ENCODE data around the gene SEMA3C.
A peak's percentile ranks its signal among the peaks of the same experiment; 100 is the strongest.

The SEMA3C gene

GRCh38 chr7:80821771-80822319, 97.0 kb downstream of the SEMA3C start:
- no peak for DNase-seq

GRCh38 chr7:80819503-80819902, 99.3 kb downstream of the SEMA3C start:
- no peak for DNase-seq

GRCh38 chr7:80818181-80818580, 100.7 kb downstream of the SEMA3C start:
- DNase-seq: no peak

DNA sequence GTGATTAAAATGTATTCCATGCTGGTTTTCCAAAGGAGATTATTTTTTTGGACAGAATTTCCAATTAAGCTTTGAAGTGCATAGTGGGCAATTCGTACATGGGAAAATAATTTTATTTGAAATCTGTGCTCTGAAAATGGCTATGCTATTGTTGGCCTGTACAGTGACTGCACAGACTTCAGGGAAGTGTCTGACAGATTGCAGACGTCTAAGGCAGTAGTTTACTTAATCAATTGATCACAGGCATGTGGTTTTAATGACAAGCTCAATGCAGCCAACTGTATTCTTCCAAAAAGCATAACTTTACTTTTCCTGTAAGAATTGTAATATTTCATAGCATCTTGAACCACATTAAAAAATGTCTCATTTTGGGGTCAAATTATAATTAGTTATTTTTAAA, 102.0 kb downstream of the SEMA3C start:
- DNase-seq: no peak

DNA sequence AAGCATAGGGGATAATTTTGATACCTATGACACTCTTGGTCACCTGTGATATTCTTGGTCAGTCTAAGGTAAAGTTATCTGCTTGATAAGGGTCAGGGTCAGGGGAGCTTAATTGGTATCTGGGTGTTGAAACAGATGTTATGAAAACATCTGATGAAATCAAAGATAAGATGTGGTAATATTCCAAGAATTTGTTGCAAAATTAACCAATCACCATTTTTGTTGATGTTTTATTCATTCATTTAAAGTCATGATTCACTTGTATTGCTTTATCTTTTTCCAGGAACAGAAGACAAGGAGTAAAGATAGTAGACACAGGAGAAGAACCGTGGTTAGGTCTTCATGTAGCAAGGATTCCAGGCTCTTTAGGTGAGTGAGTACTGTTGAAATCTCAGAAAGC, 103.1 kb downstream of the SEMA3C start:
- DNase-seq: no peak

DNA sequence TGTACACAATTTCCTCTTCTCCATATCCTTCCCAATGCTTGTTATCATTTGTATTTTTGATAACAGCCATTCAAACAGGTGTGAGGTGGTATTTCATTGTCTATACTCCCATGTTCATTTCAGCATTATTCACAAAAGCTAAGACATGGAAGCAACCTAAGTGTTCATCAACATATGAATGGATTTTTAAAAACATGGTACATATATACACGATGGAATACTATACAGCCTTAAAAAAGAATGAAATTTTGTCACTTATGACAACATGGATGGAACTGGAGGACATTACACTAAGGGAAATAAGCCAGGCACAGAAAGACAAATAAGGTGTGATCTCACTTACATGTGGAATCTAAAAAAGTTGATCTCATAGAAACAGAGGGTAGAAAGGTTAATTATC, 109.3 kb downstream of the SEMA3C start:
- no peak for DNase-seq

GRCh38 chr7:80807166-80807900, 111.5 kb downstream of the SEMA3C start:
- DNase-seq: no peak

DNA sequence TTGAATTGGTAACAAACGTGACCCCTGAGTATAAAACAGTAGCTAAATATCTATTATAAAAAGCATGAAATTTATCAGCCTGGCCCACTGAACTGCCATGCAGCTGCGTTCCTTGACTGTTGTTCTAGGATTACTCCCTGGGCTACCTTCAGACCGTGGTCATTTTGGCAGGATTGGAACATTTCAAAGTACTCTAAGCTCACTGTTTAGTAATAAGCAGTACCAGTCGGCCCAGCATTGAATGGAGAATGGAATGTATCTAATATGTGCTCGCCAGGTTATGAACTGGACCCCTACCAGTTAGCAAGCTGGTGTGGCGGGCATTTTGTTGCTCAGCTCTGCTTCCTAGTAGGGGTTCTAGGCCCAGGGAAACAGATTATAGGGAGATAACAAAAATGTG, 112.2 kb downstream of the SEMA3C start:
- no peak for DNase-seq

- DNase-seq: no peak
Measured at GRCh38 chr7:80804589-80804988, 114.3 kb downstream of the SEMA3C start.

- no peak for DNase-seq
Measured at GRCh38 chr7:80802527-80802926, 116.3 kb downstream of the SEMA3C start.

DNA sequence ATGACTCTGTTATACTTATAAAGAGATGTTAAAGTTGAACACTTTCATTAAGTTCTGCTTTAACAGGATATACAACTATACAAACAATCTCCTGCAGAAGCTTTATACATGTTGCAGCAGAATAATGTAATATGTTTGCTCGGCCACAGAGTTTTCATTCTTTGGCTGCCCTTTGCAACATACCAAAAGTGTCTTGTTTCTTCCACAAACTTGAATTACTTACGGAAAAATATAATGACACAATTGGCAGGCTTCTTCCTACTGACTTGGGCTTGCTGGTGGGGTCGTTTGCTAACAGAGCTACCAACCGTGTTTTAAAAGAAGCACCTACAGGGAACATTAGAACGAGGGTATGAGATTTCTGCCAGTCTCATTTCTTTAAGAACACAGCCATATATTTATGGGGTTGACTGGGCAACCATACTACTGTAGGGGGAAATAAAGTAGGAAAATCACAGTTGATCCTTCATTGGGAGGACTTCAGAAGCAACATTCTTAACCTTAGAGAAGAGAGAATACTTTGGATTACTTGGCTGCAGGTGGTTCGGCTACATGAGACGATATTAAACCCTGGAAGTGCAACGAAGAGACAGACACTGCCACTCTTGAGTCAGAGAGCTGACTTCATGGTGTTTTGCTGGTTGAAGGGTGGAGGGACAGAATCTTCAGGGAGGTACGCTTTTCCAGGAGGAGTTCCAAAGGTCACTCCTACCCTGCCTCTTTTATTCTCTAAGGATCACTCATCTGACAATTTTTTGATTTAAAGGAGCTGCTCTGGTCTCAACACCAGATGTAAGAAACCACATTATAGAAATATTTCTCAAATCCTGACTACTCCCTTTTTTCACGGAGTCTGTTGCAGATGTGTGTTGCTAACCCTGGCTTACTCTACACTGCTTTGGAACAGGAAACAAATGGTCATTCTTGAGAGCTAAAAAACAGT, 123.9 kb downstream of the SEMA3C start:
- no peak for DNase-seq

GRCh38 chr7:80791509-80791929, 127.3 kb downstream of the SEMA3C start:
- no peak for DNase-seq

- DNase-seq: no peak
Measured at GRCh38 chr7:80790877-80791276, 128.0 kb downstream of the SEMA3C start.

DNA sequence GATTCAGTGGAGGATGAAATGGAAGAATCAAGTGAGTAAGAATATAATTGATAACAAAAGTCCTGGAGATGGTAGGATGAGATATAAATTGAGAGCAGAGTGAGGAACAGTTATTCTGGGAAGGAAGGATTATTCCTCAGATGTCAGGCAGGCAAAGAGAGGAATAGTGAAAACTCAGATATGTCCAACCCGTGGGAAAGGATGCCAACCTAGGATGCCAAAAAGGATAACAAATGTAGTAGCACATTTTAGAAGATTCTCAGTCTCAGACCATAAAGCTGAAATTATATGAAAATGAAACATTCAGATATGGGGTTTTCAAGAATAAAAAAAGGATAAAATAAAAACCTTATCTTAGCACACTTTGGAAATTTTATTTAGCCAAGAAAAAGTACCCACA, 131.1 kb downstream of the SEMA3C start:
- no peak for DNase-seq

- no peak for DNase-seq
Measured at GRCh38 chr7:80785961-80786536, 132.8 kb downstream of the SEMA3C start.

DNA sequence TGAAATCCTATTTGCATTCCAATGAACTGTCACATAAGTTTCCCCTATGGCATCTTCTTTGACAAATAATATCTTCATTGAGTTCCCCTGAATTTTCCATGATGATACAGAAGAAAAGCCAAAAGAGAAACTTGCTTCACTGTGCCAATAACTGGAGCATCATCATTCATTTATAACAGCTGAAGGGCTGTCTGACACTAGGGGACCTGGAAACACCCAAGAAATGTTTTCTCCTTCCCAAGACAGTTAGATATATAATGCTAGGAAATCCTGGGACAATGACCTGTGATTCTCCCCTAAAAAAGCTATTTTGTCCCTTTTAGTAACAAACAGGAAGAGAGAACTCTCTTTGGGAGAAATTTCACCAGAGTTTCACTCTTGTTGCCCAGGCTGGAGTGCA, 133.6 kb downstream of the SEMA3C start:
- no peak for DNase-seq

DNA sequence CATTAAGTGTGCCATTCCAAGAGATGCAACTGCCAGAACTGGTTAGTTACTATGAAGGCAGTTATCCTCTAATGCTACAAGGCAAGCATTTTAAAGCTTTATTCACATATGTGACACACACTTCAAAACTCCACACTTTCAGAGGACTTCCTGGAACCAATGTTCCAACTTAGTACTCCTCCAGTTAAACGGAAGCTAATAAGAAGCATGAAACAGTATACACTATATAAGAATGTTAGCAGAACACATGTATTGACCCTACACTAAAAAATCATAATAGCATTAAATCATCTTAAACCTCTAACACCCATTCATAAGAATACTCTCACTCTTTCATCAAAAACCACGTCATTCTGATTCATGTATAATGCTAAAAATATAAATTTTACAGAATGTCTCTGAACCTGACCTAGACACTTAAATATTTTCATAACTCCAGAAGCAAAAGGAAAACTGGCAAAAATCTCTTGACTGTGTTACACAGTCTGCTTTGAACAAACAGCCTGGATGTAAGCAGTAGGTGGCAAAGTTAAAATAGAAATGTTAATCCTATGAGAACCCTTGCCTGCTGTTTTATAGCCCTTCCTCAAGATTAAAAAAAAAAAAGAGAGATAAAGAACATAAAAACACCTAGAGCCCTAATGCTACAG, 135.0 kb downstream of the SEMA3C start:
- no peak for DNase-seq

DNA sequence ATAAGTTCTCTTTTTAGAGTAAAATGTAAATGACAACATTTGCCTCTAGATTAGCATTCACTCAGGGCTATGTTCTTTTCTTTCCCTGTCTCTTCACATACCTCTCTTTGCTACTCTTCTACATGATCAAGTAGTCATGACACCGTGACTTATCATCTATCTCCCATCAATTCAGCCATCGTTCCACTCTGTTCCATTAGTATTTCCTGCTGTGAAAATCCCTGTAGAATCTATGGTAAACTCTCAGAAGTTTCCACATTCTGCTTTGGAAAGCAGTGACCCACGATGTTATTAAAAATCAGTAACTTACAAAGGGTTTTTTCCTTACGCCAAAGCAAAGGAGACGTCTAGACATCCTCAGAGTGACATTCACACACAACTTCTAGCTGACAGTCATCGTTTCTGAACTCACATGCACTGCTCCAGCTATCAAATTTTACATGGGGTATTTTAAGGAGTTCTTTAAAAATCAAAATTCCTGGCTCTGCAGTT, 135.6 kb downstream of the SEMA3C start:
- no peak for DNase-seq

GRCh38 chr7:80781561-80781979, 137.3 kb downstream of the SEMA3C start:
- peak; percentile 60 for DNase-seq

- no peak for DNase-seq
Measured at GRCh38 chr7:80781146-80781545, 137.7 kb downstream of the SEMA3C start.

- DNase-seq: no peak
Measured at GRCh38 chr7:80779456-80779855, 139.4 kb downstream of the SEMA3C start.

GRCh38 chr7:80775897-80776296, 143.0 kb downstream of the SEMA3C start:
- DNase-seq: no peak

GRCh38 chr7:80775482-80775881, 143.4 kb downstream of the SEMA3C start:
- DNase-seq: no peak
